ENCODE data around the gene RPL13. TPM values are rescaled to one million over a fixed set of nuclear protein-coding genes. Genes with fewer than 3 reads are reported as not detected.

RPL13 gene
- total RNA-seq, 1 experiment from 2014 or later = 1,779 TPM

GRCh38 chr16:89612415-89613166 lies 52.1 kb downstream of the RPL13 start:
- BruUV-seq (replicated peaks) = no TSS peak
- H3K4me3 Mint-ChIP-seq (ENCODE audit: low read depth, unreplicated experiment) = no peak overlapping the region
- intact Hi-C loops (cut with micrococcal nuclease; ENCODE audit: unreplicated experiment) = no loop called here
- H3K27ac Mint-ChIP-seq (ENCODE audit: unreplicated experiment) = no peak overlapping the region
- peaks cover 5% of the 10 kb centered on the region for H3K36me3 Mint-ChIP-seq (ENCODE audit: insufficient read depth, unreplicated experiment)
- CTCF ChIA-PET = no interaction called here
- no peak for TF ChIP-seq CTCF (IDR thresholded peaks at IDR 0.05; ENCODE audit: unreplicated experiment)
- peaks cover 15% of the 10 kb centered on the region for H3K4me1 Mint-ChIP-seq (ENCODE audit: low read depth, unreplicated experiment)
- H3K27me3 Mint-ChIP-seq (ENCODE audit: unreplicated experiment) = peaks cover 27% of the 10 kb centered on the region
- no peaks in the 10 kb centered on the region for H3K9me3 Mint-ChIP-seq (ENCODE audit: low read depth, unreplicated experiment)
- DNase-seq = no peak

- intact Hi-C loops (cut with micrococcal nuclease; ENCODE audit: unreplicated experiment) = no loop called here
- Mint-ChIP-seq H3K9me3 (ENCODE audit: low read depth, unreplicated experiment) (no peaks in the 10 kb centered on the region), H3K27ac (ENCODE audit: unreplicated experiment) (no peak within 1 kb of the TSS), H3K36me3 (ENCODE audit: insufficient read depth, unreplicated experiment) (peaks cover 5% of the 10 kb centered on the region), H3K27me3 (ENCODE audit: unreplicated experiment) (peaks cover 27% of the 10 kb centered on the region), H3K4me1 (ENCODE audit: low read depth, unreplicated experiment) (peaks cover 15% of the 10 kb centered on the region), H3K4me3 (ENCODE audit: low read depth, unreplicated experiment) (no peak within 1 kb of the TSS)
- CTCF ChIA-PET = interaction anchor here (0.8 kb wide), 1 partner anchor 48 kb away, joined by 3 read pairs; no protein-coding TSS in a partner anchor
- BruUV-seq (replicated peaks) = no TSS peak
- TF ChIP-seq CTCF (IDR thresholded peaks at IDR 0.05; ENCODE audit: unreplicated experiment) = no peak
- DNase-seq = no peak
Measured at GRCh38 chr16:89613231-89613953, 52.9 kb downstream of the RPL13 start, which contains the start of gene DPEP1. DPEP1 (plus strand) TSS chr16:89613642; CDS start chr16:89630411, 16,769 bp downstream.

- H3K27me3 Mint-ChIP-seq (ENCODE audit: unreplicated experiment) = peaks cover 27% of the 10 kb centered on the region
- intact Hi-C loops (cut with micrococcal nuclease; ENCODE audit: unreplicated experiment) = loop anchor here (2.0 kb wide), 1 partner anchor 27 kb away; no protein-coding TSS in a partner anchor
- no peak overlapping the region for H3K4me3 Mint-ChIP-seq (ENCODE audit: low read depth, unreplicated experiment)
- H3K4me1 Mint-ChIP-seq (ENCODE audit: low read depth, unreplicated experiment) = peaks cover 15% of the 10 kb centered on the region
- no TSS peak for BruUV-seq (replicated peaks)
- no peak overlapping the region for H3K27ac Mint-ChIP-seq (ENCODE audit: unreplicated experiment)
- H3K9me3 Mint-ChIP-seq (ENCODE audit: low read depth, unreplicated experiment) = no peaks in the 10 kb centered on the region
- H3K36me3 Mint-ChIP-seq (ENCODE audit: insufficient read depth, unreplicated experiment) = peaks cover 5% of the 10 kb centered on the region
- CTCF ChIA-PET = interaction anchor here (0.8 to 1.0 kb wide), 2 partner anchors 19 to 48 kb away, joined by 3 to 4 read pairs; no protein-coding TSS in a partner anchor
- TF ChIP-seq CTCF (IDR thresholded peaks at IDR 0.05; ENCODE audit: unreplicated experiment) = no peak
- DNase-seq = no peak
Measured at GRCh38 chr16:89613954-89614459, 53.5 kb downstream of the RPL13 start.

Other genes starting within 250 kb of the RPL13 start
- 227 and 242 TPM in 2 replicates for gene ANKRD11, start 70.1 kb upstream of the RPL13 start, total RNA-seq (2022)
- 174 and 186 TPM in 2 replicates for gene SPG7, start 52.3 kb upstream of the RPL13 start, total RNA-seq (2022)
- gene CPNE7, start 15.1 kb downstream of the RPL13 start, total RNA-seq (2022) = 31.3 and 48.2 TPM in 2 replicates
- not detected in 2 replicates for gene DPEP1, start 53.0 kb downstream of the RPL13 start, total RNA-seq (2022)
- gene CHMP1A, start 97.0 kb downstream of the RPL13 start, total RNA-seq (2022) = 132 and 135 TPM in 2 replicates
- gene SPATA33, start 97.2 kb downstream of the RPL13 start, total RNA-seq (2022) = 23.5 and 27.3 TPM in 2 replicates
- 102 and 106 TPM in 2 replicates for gene CDK10, start 126.0 kb downstream of the RPL13 start, total RNA-seq (2022)
- gene SPATA2L, start 141.0 kb downstream of the RPL13 start, total RNA-seq (2022) = 20.7 and 23.6 TPM in 2 replicates
- gene VPS9D1, start 160.2 kb downstream of the RPL13 start, total RNA-seq (2022) = 26.7 and 28.2 TPM in 2 replicates
- 30.6 and 37.2 TPM in 2 replicates for gene ZNF276, start 160.9 kb downstream of the RPL13 start, total RNA-seq (2022)

Data from Calu3 (cell line).